K562 (cell line): ENCODE measurements around the gene CDH6. TPM values are rescaled to one million over a fixed set of nuclear protein-coding genes. Genes with fewer than 3 reads are reported as not detected.

ENCODE experiments used
- ETV1 ChIP-seq: fragments of 450-650 bp; conservative IDR thresholded peaks from 2 replicates; pipeline ENCODE4 v1.6.1; 2016; ENCODE audit warnings: missing genetic modification characterization, control low read depth, low read depth, missing compliant biosample characterization
- HMGN3 ChIP-seq: IDR thresholded peaks from 2 replicates; pipeline ENCODE4 v1.6.1; 2011; ENCODE audit warnings: borderline replicate concordance, low read depth, mild to moderate bottlenecking, mixed read lengths, low read length; ENCODE audit not compliant: insufficient read length; ENCODE audit errors: extremely low read depth
- MBD2 ChIP-seq: sonication (generic); IDR thresholded peaks from 2 replicates; pipeline ENCODE4 v1.6.1; 2016; ENCODE audit warnings: low read depth, borderline replicate concordance
- MCM7 ChIP-seq, 2 experiments: fragments of 450-650 bp; IDR thresholded peaks; 2 replicates each; pipeline ENCODE4 v1.6.1; 2016 to 2018
- MEIS2 ChIP-seq: fragments of 450-650 bp; IDR thresholded peaks from 2 replicates; pipeline ENCODE4 v1.6.1; 2014; ENCODE audit warnings: mild to moderate bottlenecking; ENCODE audit not compliant: partially characterized antibody
- SMC3 ChIP-seq: conservative IDR thresholded peaks from 2 replicates; pipeline ENCODE4 v1.6.1; 2011; ENCODE audit warnings: low read depth, low read length, improper control_type of control experiment; ENCODE audit not compliant: insufficient read depth
- polyA plus RNA-seq, 8 experiments: library from polyadenylated mRNA; depleted of rRNA in 4 of 8; stranded (reverse) in 5 of 8; unstranded in 3 of 8; fragments of >200 nt; fragmentation: Nextera tagmentation in 2 of 8; fragmentation: Illumina TruSeq in 1 of 8; extraction: Ambion mirVana in 2 of 8; extraction: Trizol in 1 of 8; gene quantifications; 2 replicates each; pipeline versions ENCODE4 v1.2.1 to v1.2.3, GENCODE V29; 2011 to 2014; ENCODE audit warnings: inconsistent platforms in 1 of 8, missing spikeins in 1 of 8
- total RNA-seq, 7 experiments: library from RNA; depleted of rRNA in 6 of 7; stranded (reverse); fragments of >200 nt in 6 of 7; fragmentation: Illumina TruSeq in 2 of 7; extraction: Trizol in 2 of 7; gene quantifications; 2 replicates each; pipeline versions ENCODE4 v1.2.1 to v1.2.3, GENCODE V29; 2011 to 2021; ENCODE audit warnings: low replicate concordance in 1 of 7
- TF ChIP-seq, protein P1 (sequence below), 2 experiments: fragments of 200-800 bp in 1 of 2; sonication (Bioruptor generic) in 1 of 2; sonication (generic) in 1 of 2; formaldehyde crosslinking in 1 of 2; IDR thresholded peaks in 1 of 2; conservative IDR thresholded peaks in 1 of 2; 2 replicates each; pipeline versions ENCODE4 v1.5.0 to v1.6.1; 2016 to 2020; ENCODE audit warnings: missing compliant biosample characterization in 1 of 2, missing genetic modification characterization in 1 of 2, missing genetic modification reagents in 1 of 2
- TF ChIP-seq, protein P2 (sequence below), 2 experiments: fragments of 450-650 bp; formaldehyde crosslinking in 1 of 2; IDR thresholded peaks; 2 replicates each; pipeline versions ENCODE4 v1.4.0 to v1.6.1; 2014 to 2020; ENCODE audit warnings: mild to moderate bottlenecking in 2 of 2, borderline replicate concordance in 1 of 2, low read depth in 1 of 2
- TF ChIP-seq, protein P3 (sequence below): fragments of 250-450 bp; sonication (Bioruptor Pico); IDR thresholded peaks from 2 replicates; pipeline ENCODE4 v1.4.0; 2020; ENCODE audit warnings: mild to moderate bottlenecking, moderate library complexity

CDH6 gene
- total and polyA plus RNA-seq, 9 of the 15 experiments (the other 6 are each of a cell fraction or from before 2014, with no cell fraction given), result not detected

DNA sequence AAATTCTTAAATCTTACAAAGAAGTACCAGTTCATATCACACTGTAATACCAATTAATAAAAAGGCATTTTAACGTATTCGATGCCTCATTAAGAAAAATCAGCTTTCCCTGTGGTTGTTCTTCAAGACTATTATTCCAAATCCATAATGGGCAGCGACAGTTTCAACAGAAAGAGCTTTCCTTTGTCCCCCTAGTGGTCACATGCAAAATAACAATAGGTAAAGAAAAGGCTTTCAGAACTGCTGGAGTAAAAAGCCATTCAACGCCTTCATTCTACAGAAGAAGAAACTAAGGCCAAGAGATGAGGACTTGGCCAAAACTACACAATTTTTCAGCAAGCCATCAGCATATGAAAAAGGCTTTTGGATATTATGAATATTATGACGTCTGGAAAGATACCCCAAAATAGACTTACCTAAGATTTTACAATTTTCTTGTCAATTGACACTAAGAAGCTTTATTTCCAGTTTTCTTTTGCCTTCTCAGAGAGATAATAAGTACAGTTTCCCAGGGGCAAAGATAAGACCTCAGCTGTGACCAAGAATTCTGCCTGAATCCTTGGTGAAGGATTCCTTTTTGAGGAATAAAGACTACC is 6.7 kb upstream of the CDH6 start (continued):
- TF ChIP-seq, protein P1, sequence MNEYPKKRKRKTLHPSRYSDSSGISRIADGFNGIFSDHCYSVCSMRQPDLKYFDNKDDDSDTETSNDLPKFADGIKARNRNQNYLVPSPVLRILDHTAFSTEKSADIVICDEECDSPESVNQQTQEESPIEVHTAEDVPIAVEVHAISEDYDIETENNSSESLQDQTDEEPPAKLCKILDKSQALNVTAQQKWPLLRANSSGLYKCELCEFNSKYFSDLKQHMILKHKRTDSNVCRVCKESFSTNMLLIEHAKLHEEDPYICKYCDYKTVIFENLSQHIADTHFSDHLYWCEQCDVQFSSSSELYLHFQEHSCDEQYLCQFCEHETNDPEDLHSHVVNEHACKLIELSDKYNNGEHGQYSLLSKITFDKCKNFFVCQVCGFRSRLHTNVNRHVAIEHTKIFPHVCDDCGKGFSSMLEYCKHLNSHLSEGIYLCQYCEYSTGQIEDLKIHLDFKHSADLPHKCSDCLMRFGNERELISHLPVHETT (CRISPR knock-in tag; conservative IDR thresholded peaks at IDR 0.05 in 1 of 2, IDR thresholded peaks at IDR 0.05 in 1 of 2), result no peak
- TF ChIP-seq, protein P2, sequence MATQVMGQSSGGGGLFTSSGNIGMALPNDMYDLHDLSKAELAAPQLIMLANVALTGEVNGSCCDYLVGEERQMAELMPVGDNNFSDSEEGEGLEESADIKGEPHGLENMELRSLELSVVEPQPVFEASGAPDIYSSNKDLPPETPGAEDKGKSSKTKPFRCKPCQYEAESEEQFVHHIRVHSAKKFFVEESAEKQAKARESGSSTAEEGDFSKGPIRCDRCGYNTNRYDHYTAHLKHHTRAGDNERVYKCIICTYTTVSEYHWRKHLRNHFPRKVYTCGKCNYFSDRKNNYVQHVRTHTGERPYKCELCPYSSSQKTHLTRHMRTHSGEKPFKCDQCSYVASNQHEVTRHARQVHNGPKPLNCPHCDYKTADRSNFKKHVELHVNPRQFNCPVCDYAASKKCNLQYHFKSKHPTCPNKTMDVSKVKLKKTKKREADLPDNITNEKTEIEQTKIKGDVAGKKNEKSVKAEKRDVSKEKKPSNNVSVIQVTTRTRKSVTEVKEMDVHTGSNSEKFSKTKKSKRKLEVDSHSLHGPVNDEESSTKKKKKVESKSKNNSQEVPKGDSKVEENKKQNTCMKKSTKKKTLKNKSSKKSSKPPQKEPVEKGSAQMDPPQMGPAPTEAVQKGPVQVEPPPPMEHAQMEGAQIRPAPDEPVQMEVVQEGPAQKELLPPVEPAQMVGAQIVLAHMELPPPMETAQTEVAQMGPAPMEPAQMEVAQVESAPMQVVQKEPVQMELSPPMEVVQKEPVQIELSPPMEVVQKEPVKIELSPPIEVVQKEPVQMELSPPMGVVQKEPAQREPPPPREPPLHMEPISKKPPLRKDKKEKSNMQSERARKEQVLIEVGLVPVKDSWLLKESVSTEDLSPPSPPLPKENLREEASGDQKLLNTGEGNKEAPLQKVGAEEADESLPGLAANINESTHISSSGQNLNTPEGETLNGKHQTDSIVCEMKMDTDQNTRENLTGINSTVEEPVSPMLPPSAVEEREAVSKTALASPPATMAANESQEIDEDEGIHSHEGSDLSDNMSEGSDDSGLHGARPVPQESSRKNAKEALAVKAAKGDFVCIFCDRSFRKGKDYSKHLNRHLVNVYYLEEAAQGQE (IDR thresholded peaks at IDR 0.05; ENCODE audit: borderline replicate concordance), result 0 out of 2 replicates have a peak, but pooled peaks have one; percentile 35
- TF ChIP-seq, protein P2 (CRISPR knock-in tag; IDR thresholded peaks at IDR 0.05; ENCODE audit: low read depth), result no peak
- TF ChIP-seq HMGN3, result no peak
- TF ChIP-seq, protein P3, sequence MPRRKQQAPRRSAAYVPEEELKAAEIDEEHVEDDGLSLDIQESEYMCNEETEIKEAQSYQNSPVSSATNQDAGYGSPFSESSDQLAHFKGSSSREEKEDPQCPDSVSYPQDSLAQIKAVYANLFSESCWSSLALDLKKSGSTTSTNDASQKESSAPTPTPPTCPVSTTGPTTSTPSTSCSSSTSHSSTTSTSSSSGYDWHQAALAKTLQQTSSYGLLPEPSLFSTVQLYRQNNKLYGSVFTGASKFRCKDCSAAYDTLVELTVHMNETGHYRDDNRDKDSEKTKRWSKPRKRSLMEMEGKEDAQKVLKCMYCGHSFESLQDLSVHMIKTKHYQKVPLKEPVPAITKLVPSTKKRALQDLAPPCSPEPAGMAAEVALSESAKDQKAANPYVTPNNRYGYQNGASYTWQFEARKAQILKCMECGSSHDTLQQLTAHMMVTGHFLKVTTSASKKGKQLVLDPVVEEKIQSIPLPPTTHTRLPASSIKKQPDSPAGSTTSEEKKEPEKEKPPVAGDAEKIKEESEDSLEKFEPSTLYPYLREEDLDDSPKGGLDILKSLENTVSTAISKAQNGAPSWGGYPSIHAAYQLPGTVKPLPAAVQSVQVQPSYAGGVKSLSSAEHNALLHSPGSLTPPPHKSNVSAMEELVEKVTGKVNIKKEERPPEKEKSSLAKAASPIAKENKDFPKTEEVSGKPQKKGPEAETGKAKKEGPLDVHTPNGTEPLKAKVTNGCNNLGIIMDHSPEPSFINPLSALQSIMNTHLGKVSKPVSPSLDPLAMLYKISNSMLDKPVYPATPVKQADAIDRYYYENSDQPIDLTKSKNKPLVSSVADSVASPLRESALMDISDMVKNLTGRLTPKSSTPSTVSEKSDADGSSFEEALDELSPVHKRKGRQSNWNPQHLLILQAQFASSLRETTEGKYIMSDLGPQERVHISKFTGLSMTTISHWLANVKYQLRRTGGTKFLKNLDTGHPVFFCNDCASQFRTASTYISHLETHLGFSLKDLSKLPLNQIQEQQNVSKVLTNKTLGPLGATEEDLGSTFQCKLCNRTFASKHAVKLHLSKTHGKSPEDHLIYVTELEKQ (CRISPR knock-in tag), result no peak
- TF ChIP-seq MEIS2, result no peak
- no peak for TF ChIP-seq MCM7 (IDR thresholded peaks at IDR 0.05)
- TF ChIP-seq MBD2, result no peak
- 0 out of 2 replicates have a peak, but pooled peaks have one; percentile 13 for TF ChIP-seq ETV1
- TF ChIP-seq SMC3, result peak; percentile 31; the same call in 1 of the 2 replicates
